Measurements from ENCODE around the gene OTOR. TPM values are rescaled to one million over a fixed set of nuclear protein-coding genes. Genes with fewer than 3 reads are reported as not detected.

Gene OTOR
- total RNA-seq, 1 experiment from 2014 or later, result not detected

DNA sequence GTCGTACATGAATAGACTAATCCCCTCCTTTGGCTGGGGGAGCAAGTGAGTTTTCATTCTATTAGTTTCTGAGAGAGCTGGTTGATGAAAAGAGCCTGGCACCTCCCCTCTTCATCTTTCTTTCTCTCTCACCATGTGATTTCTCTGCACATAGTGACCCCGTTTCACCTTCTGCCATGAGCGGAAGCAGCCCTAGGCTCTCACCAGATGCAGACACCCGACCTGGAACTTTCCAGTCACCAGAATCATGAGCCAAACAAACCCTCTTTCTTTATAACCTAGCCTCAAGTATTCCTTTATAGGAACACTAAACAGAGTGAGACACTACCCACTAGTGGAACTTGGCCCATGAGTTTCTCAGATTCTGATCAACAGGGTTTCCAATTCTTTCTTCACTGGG lies 16.4 kb downstream of the OTOR start:
- H3K9me3 ChIP-seq (ENCODE audit: control insufficient read depth, insufficient read depth, low read depth, low read length), result no peaks in the 10 kb centered on the region
- H3K27ac ChIP-seq (ENCODE audit: low read length), result no peak overlapping the region
- ATAC-seq, result no peak
- no peak for TF ChIP-seq POLR2AphosphoS5 (IDR thresholded peaks at IDR 0.05; ENCODE audit: low read depth, low read length)
- TF ChIP-seq, protein P1, sequence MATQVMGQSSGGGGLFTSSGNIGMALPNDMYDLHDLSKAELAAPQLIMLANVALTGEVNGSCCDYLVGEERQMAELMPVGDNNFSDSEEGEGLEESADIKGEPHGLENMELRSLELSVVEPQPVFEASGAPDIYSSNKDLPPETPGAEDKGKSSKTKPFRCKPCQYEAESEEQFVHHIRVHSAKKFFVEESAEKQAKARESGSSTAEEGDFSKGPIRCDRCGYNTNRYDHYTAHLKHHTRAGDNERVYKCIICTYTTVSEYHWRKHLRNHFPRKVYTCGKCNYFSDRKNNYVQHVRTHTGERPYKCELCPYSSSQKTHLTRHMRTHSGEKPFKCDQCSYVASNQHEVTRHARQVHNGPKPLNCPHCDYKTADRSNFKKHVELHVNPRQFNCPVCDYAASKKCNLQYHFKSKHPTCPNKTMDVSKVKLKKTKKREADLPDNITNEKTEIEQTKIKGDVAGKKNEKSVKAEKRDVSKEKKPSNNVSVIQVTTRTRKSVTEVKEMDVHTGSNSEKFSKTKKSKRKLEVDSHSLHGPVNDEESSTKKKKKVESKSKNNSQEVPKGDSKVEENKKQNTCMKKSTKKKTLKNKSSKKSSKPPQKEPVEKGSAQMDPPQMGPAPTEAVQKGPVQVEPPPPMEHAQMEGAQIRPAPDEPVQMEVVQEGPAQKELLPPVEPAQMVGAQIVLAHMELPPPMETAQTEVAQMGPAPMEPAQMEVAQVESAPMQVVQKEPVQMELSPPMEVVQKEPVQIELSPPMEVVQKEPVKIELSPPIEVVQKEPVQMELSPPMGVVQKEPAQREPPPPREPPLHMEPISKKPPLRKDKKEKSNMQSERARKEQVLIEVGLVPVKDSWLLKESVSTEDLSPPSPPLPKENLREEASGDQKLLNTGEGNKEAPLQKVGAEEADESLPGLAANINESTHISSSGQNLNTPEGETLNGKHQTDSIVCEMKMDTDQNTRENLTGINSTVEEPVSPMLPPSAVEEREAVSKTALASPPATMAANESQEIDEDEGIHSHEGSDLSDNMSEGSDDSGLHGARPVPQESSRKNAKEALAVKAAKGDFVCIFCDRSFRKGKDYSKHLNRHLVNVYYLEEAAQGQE (IDR thresholded peaks at IDR 0.05; ENCODE audit: insufficient read depth in 1 of 2, low read depth in 2 of 2, low read length in 1 of 2), result no peak
- TF ChIP-seq SIN3A (IDR thresholded peaks at IDR 0.05; ENCODE audit: borderline replicate concordance, insufficient read depth, low read depth, low read length), result no peak
- no peak for TF ChIP-seq TCF7L2 (IDR thresholded peaks at IDR 0.05; ENCODE audit: low read depth, low read length)
- TF ChIP-seq, protein P2, sequence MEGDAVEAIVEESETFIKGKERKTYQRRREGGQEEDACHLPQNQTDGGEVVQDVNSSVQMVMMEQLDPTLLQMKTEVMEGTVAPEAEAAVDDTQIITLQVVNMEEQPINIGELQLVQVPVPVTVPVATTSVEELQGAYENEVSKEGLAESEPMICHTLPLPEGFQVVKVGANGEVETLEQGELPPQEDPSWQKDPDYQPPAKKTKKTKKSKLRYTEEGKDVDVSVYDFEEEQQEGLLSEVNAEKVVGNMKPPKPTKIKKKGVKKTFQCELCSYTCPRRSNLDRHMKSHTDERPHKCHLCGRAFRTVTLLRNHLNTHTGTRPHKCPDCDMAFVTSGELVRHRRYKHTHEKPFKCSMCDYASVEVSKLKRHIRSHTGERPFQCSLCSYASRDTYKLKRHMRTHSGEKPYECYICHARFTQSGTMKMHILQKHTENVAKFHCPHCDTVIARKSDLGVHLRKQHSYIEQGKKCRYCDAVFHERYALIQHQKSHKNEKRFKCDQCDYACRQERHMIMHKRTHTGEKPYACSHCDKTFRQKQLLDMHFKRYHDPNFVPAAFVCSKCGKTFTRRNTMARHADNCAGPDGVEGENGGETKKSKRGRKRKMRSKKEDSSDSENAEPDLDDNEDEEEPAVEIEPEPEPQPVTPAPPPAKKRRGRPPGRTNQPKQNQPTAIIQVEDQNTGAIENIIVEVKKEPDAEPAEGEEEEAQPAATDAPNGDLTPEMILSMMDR (IDR thresholded peaks at IDR 0.05), result no peak
- peaks cover 12% of the 10 kb centered on the region for H3K27me3 ChIP-seq (ENCODE audit: control insufficient read depth, insufficient read depth, low read length)
- no peaks in the 10 kb centered on the region for H3K36me3 ChIP-seq (ENCODE audit: control insufficient read depth, insufficient read depth, low read length)
- ChIA-PET POLR2A (no interaction called here), CTCF (no interaction called here)
- H3K4me1 ChIP-seq (ENCODE audit: control insufficient read depth, insufficient read depth, low read length), result no peaks in the 10 kb centered on the region
- in situ Hi-C loops (cut with HindIII; ENCODE audit: low pct_unique_long_range_greater_than_20kb, low sequenced_read_pairs) (no loop called here), intact Hi-C loops (cut with micrococcal nuclease; ENCODE audit: unreplicated experiment) (loop anchor here (10.0 kb wide), 1 partner anchor 250 kb away; no protein-coding TSS in a partner anchor)
- H3K4me3 ChIP-seq (ENCODE audit: low read depth in 2 of 2, low read length in 2 of 2), result no peak overlapping the region
- DNase-seq (ENCODE audit: low read depth, low spot score), result no peak
- no TSS peak for BruUV-seq (replicated peaks)

DNA sequence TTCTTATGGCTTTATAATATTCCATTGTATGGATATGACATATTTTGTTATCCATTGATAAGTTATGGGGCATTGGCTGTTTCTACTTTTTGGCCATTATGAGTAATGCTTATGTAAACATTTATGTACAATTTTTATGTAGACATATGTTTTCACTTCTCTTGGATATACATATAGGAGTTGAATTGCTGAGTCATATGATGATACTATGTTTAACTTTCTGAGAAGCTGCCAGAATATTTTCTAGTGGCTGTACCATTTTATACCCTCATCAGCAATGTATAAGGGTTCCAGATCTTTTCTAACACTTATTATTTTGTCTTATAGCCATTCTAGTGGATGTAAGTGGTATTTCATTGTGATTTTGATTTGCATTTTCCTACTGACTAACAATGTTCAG lies 23.1 kb downstream of the OTOR start:
- Histone ChIP-seq H3K27ac (ENCODE audit: low read length) (no peak overlapping the region), H3K9me3 (ENCODE audit: control insufficient read depth, insufficient read depth, low read depth, low read length) (no peaks in the 10 kb centered on the region), H3K27me3 (ENCODE audit: control insufficient read depth, insufficient read depth, low read length) (peaks cover 4% of the 10 kb centered on the region; the same call in 1 of the 2 replicates), H3K4me1 (ENCODE audit: control insufficient read depth, insufficient read depth, low read length) (no peaks in the 10 kb centered on the region), H3K36me3 (ENCODE audit: control insufficient read depth, insufficient read depth, low read length) (no peaks in the 10 kb centered on the region), H3K4me3 (ENCODE audit: low read depth in 2 of 2, low read length in 2 of 2) (no peak overlapping the region)
- intact Hi-C loops (cut with micrococcal nuclease; ENCODE audit: unreplicated experiment) (no loop called here), in situ Hi-C loops (cut with HindIII; ENCODE audit: low pct_unique_long_range_greater_than_20kb, low sequenced_read_pairs) (no loop called here)
- CTCF ChIA-PET, result no interaction called here
- BruUV-seq (replicated peaks), result no TSS peak
- no peak for DNase-seq (ENCODE audit: low read depth, low spot score)
- ATAC-seq, result no peak
- TF ChIP-seq POLR2AphosphoS5 (IDR thresholded peaks at IDR 0.05; ENCODE audit: low read depth, low read length), result no peak
- TF ChIP-seq SIN3A (IDR thresholded peaks at IDR 0.05; ENCODE audit: borderline replicate concordance, insufficient read depth, low read depth, low read length), result no peak
- TF ChIP-seq, protein P2 (IDR thresholded peaks at IDR 0.05), result no peak
- TF ChIP-seq TCF7L2 (IDR thresholded peaks at IDR 0.05; ENCODE audit: low read depth, low read length), result no peak
- TF ChIP-seq, protein P1 (IDR thresholded peaks at IDR 0.05; ENCODE audit: insufficient read depth in 1 of 2, low read depth in 2 of 2, low read length in 1 of 2), result no peak
- POLR2A ChIA-PET, result no interaction called here

All from Panc1 (cell line).